Measurements from ENCODE around the gene PEAK1. TPM values are rescaled to one million over a fixed set of nuclear protein-coding genes. Genes with fewer than 3 reads are reported as not detected.

The PEAK1 gene
- total and polyA plus RNA-seq, 9 of the 15 experiments (the other 6 are each of a cell fraction or from before 2014, with no cell fraction given), result 0.99 to 22.4 (median 10.8) TPM

GRCh38 chr15:77418966-77419835, 703 bp downstream of the PEAK1 start (continued):
- TF ChIP-seq RERE (CRISPR knock-in tag; IDR thresholded peaks at IDR 0.05; ENCODE audit: borderline replicate concordance), result 0 out of 2 replicates have a peak, but pooled peaks have one; percentile 78
- TF ChIP-seq E2F5 (CRISPR knock-in tag; IDR thresholded peaks at IDR 0.05), result no peak
- TF ChIP-seq PHF20 (IDR thresholded peaks at IDR 0.05; ENCODE audit: partially characterized antibody), result no peak
- peak; percentile 72 for TF ChIP-seq RBM22 (IDR thresholded peaks at IDR 0.05; ENCODE audit: low read depth, low read length, poor library complexity, severe bottlenecking)
- TF ChIP-seq ZNF449 (CRISPR knock-in tag; IDR thresholded peaks at IDR 0.05), result no peak
- no peak for TF ChIP-seq BHLHE40 (IDR thresholded peaks at IDR 0.05; ENCODE audit: low read length)
- TF ChIP-seq ZKSCAN1 (IDR thresholded peaks at IDR 0.05; ENCODE audit: low read depth, low read length), result no peak
- TF ChIP-seq HINFP (tag; conservative IDR thresholded peaks at IDR 0.05; ENCODE audit: low read depth), result no peak
- peak; percentile 88 for TF ChIP-seq VEZF1 (CRISPR knock-in tag; IDR thresholded peaks at IDR 0.05)
- no peak for TF ChIP-seq CBFA2T3 (IDR thresholded peaks at IDR 0.05)
- TF ChIP-seq CTCFL (IDR thresholded peaks at IDR 0.05; ENCODE audit: borderline replicate concordance, insufficient read depth, low read depth, low read length, poor library complexity, severe bottlenecking), result peak; percentile 72
- TF ChIP-seq CREM (IDR thresholded peaks at IDR 0.05; ENCODE audit: low read depth), result no peak

Data from K562 (cell line).